ENCODE measurements around the gene SLC38A1.

Gene SLC38A1

GRCh38 chr12:46265102-46265501 is 3.7 kb downstream of the SLC38A1 start:
- TF ChIP-seq CTCF (IDR thresholded peaks at IDR 0.05; ENCODE audit: low read depth, low read length, missing control alignments) = no peak
- DNase-seq (ENCODE audit: low read depth) = no peak
- H3K4me3 ChIP-seq (ENCODE audit: low read depth, low read length) = peak overlapping the region; percentile 80; the same call in 1 of the 2 replicates

GRCh38 chr12:46264057-46264456 is 4.8 kb downstream of the SLC38A1 start:
- no peak for TF ChIP-seq CTCF (IDR thresholded peaks at IDR 0.05; ENCODE audit: low read depth, low read length, missing control alignments)
- H3K4me3 ChIP-seq (ENCODE audit: low read depth, low read length) = no peak overlapping the region; the same call in 1 of the 2 replicates
- no peak for DNase-seq (ENCODE audit: low read depth)

- no peak overlapping the region for H3K4me3 ChIP-seq (ENCODE audit: low read depth, low read length)
- TF ChIP-seq CTCF (IDR thresholded peaks at IDR 0.05; ENCODE audit: low read depth, low read length, missing control alignments) = peak; percentile 10
- no peak for DNase-seq (ENCODE audit: low read depth)
Measured at GRCh38 chr12:46263140-46264016, 5.5 kb downstream of the SLC38A1 start.

GRCh38 chr12:46261646-46262045 is 7.2 kb downstream of the SLC38A1 start:
- no peak overlapping the region for H3K4me3 ChIP-seq (ENCODE audit: low read depth, low read length)
- DNase-seq (ENCODE audit: low read depth) = no peak
- no peak for TF ChIP-seq CTCF (IDR thresholded peaks at IDR 0.05; ENCODE audit: low read depth, low read length, missing control alignments)

GRCh38 chr12:46260913-46261476 is 7.8 kb downstream of the SLC38A1 start:
- DNase-seq (ENCODE audit: low read depth) = no peak
- no peak for TF ChIP-seq CTCF (IDR thresholded peaks at IDR 0.05; ENCODE audit: low read depth, low read length, missing control alignments)
- H3K4me3 ChIP-seq (ENCODE audit: low read depth, low read length) = no peak overlapping the region

- no peak for DNase-seq (ENCODE audit: low read depth)
- H3K4me3 ChIP-seq (ENCODE audit: low read depth, low read length) = no peak overlapping the region
- no peak for TF ChIP-seq CTCF (IDR thresholded peaks at IDR 0.05; ENCODE audit: low read depth, low read length, missing control alignments)
Measured at GRCh38 chr12:46260124-46260912, 8.5 kb downstream of the SLC38A1 start.

Data from GM12864 (cell line).